Thymus (tissue), 11 donors: ENCODE data around the gene BMPR1B. TPM values are rescaled to one million over a fixed set of nuclear protein-coding genes. Genes with fewer than 3 reads are reported as not detected.
"Not testable (repeated sequence)": the region's sequence is repeated elsewhere in the genome, so short reads cannot be mapped to it uniquely, and the experiment has no call there.

ENCODE experiments used
- DNase-seq, 9 donors: peaks; one replicate each; pipeline ENCODE4 v3.0.0-alpha.2; 2013; ENCODE audit warnings: low spot score in 9 of 9, low read depth in 6 of 9, missing footprints in 1 of 9
- H3K27ac ChIP-seq, 2 donors: one replicate each; pipeline ENCODE4 v1.5.1; 2013; ENCODE audit warnings: control low read depth in 1 of 2, low read depth in 1 of 2, low read length in 1 of 2, mild to moderate bottlenecking in 1 of 2, moderate library complexity in 1 of 2
- H3K27me3 ChIP-seq, 2 donors: one replicate each; pipeline ENCODE4 v1.5.1; 2013; ENCODE audit warnings: low read length in 1 of 2; ENCODE audit not compliant: control insufficient read depth in 2 of 2, insufficient read depth in 1 of 2
- H3K36me3 ChIP-seq, 2 donors: one replicate each; pipeline ENCODE4 v1.5.1; 2013; ENCODE audit warnings: low read length in 1 of 2, mild to moderate bottlenecking in 1 of 2, moderate library complexity in 1 of 2; ENCODE audit not compliant: control insufficient read depth in 2 of 2, insufficient read depth in 2 of 2
- H3K4me1 ChIP-seq, 2 donors: one replicate each; pipeline ENCODE4 v1.5.1; 2013; ENCODE audit warnings: low read length in 2 of 2; ENCODE audit not compliant: control insufficient read depth in 2 of 2, insufficient read depth in 2 of 2
- H3K4me3 ChIP-seq, 2 donors: one replicate each; pipeline ENCODE4 v1.5.1; 2013; ENCODE audit warnings: low read length in 2 of 2, control low read depth in 1 of 2, mild to moderate bottlenecking in 1 of 2
- H3K9me3 ChIP-seq, 2 donors: one replicate each; pipeline ENCODE4 v1.5.1; 2013; ENCODE audit warnings: low read length in 1 of 2, mild to moderate bottlenecking in 1 of 2; ENCODE audit not compliant: control insufficient read depth in 2 of 2, insufficient read depth in 1 of 2
- WGBS: extraction: QIAGEN DNeasy Blood & Tissue Kit; methylation state at CpG from one replicate; pipeline ENCODE4 v1.1.7; 2013; 5-methylcytosine and 5-hydroxymethylcytosine counted together
- polyA plus RNA-seq: library from polyadenylated mRNA; stranded (reverse); fragments of 200-250 nt; gene quantifications from one replicate; pipeline ENCODE4 v1.2.3, GENCODE V29; 2013
- total RNA-seq: library from RNA; stranded (reverse); fragments of 120-200 nt; gene quantifications from one replicate; pipeline ENCODE4 v1.2.4, GENCODE V29; 2013
- donor health status: healthy.

BMPR1B gene
- total and polyA plus RNA-seq, 2 donors, result 2.2 to 12.5 TPM

DNA sequence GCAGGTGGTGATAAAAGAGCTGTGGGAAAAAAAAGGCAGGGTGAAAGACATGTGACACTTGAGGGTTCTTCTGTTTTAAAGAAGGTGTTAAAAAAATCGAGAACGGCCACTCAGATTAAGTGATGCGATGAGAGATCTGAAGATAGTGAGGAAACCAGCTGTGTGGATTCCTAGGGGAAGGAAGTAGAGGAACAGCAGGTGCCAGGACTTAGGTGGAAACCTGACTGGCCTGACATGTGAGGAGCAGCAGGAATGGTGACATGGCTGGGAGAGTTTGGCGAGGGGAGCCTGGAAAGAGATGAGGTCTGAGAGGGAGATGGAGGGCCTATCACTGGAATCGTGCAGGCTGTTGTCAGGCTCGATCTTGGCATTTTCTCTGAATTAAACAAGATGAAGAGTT lies 55.5 kb downstream of the BMPR1B start:
- H3K36me3 ChIP-seq, result no peaks in the 10 kb centered on the region
- WGBS, result 93% methylated on average over 6 of the region's 6 CpGs
- no peak overlapping the region for H3K4me3 ChIP-seq
- H3K9me3 ChIP-seq, result no peaks in the 10 kb centered on the region
- DNase-seq, result no peak
- H3K27ac ChIP-seq, result no peak overlapping the region
- H3K4me1 ChIP-seq, result no peaks in the 10 kb centered on the region
- no peaks in the 10 kb centered on the region for H3K27me3 ChIP-seq

DNA sequence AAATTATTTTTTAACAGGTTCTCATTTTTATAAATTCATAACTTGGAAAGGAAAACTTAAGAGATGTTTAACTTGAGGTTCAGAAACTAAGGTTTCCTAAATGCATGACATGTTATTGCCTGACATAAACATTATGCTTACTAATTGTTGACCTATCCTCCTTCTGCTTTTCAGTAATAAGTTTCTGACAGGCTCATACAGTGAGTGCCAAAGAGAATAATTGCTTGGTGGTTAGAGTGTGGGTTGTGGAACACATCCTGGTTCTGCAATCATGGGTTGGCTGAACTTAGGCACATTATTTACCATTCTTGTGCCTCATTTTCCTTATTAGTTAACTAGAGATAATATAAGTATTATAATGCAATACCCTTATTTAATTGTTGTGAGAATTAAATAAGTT lies 56.5 kb downstream of the BMPR1B start:
- Histone ChIP-seq H3K4me1 (peaks cover 0 to 2% of the 10 kb centered on the region in 2 donors), H3K27me3 (no peaks in the 10 kb centered on the region), H3K9me3 (no peaks in the 10 kb centered on the region), H3K36me3 (no peaks in the 10 kb centered on the region), H3K27ac (no peak overlapping the region), H3K4me3 (no peak overlapping the region)
- no peak for DNase-seq

- WGBS, result 57% methylated on average over 4 of the region's 4 CpGs
- Histone ChIP-seq H3K4me3 (no peak overlapping the region), H3K36me3 (no peaks in the 10 kb centered on the region), H3K27me3 (no peaks in the 10 kb centered on the region), H3K4me1 (peaks cover 0 to 2% of the 10 kb centered on the region in 2 donors), H3K9me3 (no peaks in the 10 kb centered on the region), H3K27ac (no peak overlapping the region)
- no peak for DNase-seq
These were observed 61.8 kb downstream of the BMPR1B start for GRCh38 chr4:94819371-94820168.

- Histone ChIP-seq H3K27ac (no peak overlapping the region), H3K36me3 (no peaks in the 10 kb centered on the region), H3K4me1 (peaks cover 2 to 5% of the 10 kb centered on the region in 2 donors), H3K4me3 (no peak overlapping the region), H3K27me3 (no peaks in the 10 kb centered on the region), H3K9me3 (no peaks in the 10 kb centered on the region)
- WGBS, result 21% methylated on average over 5 of the region's 5 CpGs
- peak in 8 of 9 donors; percentile 18 to 78 (median 30) for DNase-seq
These were observed 68.5 kb downstream of the BMPR1B start for GRCh38 chr4:94826206-94826605.

- H3K4me1 ChIP-seq, result peaks cover 2 to 5% of the 10 kb centered on the region in 2 donors
- H3K27ac ChIP-seq, result no peak overlapping the region
- 93% methylated on average over 5 of the region's 5 CpGs for WGBS
- no peak overlapping the region for H3K4me3 ChIP-seq
- H3K27me3 ChIP-seq, result no peaks in the 10 kb centered on the region
- H3K9me3 ChIP-seq, result no peaks in the 10 kb centered on the region
- H3K36me3 ChIP-seq, result no peaks in the 10 kb centered on the region
- no peak for DNase-seq
These were observed 69.8 kb downstream of the BMPR1B start for GRCh38 chr4:94827481-94828110.

DNA sequence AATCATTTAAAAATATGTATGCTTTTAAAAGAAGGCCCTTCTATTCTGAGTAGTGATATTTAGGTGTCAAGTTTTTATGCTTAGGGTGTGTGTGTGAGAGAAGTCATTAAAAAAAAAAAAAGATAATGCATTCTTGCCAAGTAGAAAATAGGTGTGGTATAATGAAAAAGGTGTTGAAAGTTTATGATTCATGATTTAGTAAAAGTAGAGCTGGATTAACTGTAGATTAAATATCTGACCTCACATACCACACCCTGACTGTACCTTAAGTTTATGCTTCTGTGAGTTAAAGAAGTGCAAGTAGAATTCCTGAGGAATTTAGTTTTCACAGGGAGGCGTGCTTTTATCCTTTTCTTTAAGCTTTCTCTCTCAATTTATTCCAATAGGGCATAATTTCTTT lies 71.1 kb downstream of the BMPR1B start:
- H3K9me3 ChIP-seq, result no peaks in the 10 kb centered on the region
- no peaks in the 10 kb centered on the region for H3K27me3 ChIP-seq
- no peak for DNase-seq
- H3K4me1 ChIP-seq, result peaks cover 2 to 5% of the 10 kb centered on the region in 2 donors
- no peak overlapping the region for H3K27ac ChIP-seq
- 97% methylated on average over 1 of the region's 1 CpG for WGBS
- no peak overlapping the region for H3K4me3 ChIP-seq
- H3K36me3 ChIP-seq, result no peaks in the 10 kb centered on the region

GRCh38 chr4:94831607-94832006 lies 73.9 kb downstream of the BMPR1B start:
- Histone ChIP-seq H3K27me3 (no peaks in the 10 kb centered on the region), H3K27ac (no peak overlapping the region), H3K36me3 (no peaks in the 10 kb centered on the region), H3K4me1 (no peaks in the 10 kb centered on the region), H3K9me3 (no peaks in the 10 kb centered on the region), H3K4me3 (no peak overlapping the region)
- 73% methylated on average over 2 of the region's 2 CpGs for WGBS
- DNase-seq, result no peak

DNA sequence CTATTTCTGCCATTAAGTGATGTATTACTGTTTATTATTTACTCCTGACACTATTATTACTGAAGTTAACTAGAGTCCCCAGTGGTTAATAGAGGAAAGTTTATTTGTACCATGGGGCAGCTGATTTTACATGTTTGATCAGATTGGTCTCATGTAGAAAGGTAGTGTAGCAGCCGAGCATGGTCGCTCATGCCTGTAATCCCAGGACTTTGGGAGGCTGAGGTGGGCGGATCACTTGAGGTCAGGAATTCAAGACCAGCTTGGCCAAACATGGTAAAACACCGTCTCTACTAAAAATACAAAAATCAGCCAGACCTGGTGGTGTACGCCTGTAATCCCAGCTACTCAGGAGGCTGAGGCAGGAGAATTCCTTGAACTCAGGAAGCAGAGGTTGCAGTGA lies 74.6 kb downstream of the BMPR1B start:
- 97% methylated on average over 5 of the region's 5 CpGs for WGBS
- H3K27ac ChIP-seq, H3K9me3 ChIP-seq, H3K4me1 ChIP-seq, H3K27me3 ChIP-seq, H3K4me3 ChIP-seq, H3K36me3 ChIP-seq, DNase-seq: not testable (repeated sequence)

- Histone ChIP-seq H3K27me3 (no peaks in the 10 kb centered on the region), H3K9me3 (no peaks in the 10 kb centered on the region), H3K36me3 (no peaks in the 10 kb centered on the region), H3K27ac (no peak overlapping the region), H3K4me1 (no peaks in the 10 kb centered on the region), H3K4me3 (no peak overlapping the region)
- DNase-seq, result no peak
- 97% methylated on average over 1 of the region's 1 CpG for WGBS
These were observed 75.6 kb downstream of the BMPR1B start for GRCh38 chr4:94833394-94833793.
